Type B pancreatic cell (in vitro differentiated cells): ENCODE data around the gene MCC. TPM values are rescaled to one million over a fixed set of nuclear protein-coding genes. Genes with fewer than 3 reads are reported as not detected.

ENCODE experiments used
- DNase-seq: peaks from one replicate; pipeline ENCODE4 v3.0.0; 2021; ENCODE audit warnings: mixed read lengths; ENCODE audit not compliant: unreplicated experiment; ENCODE audit errors: extremely low spot score
- H3K27ac Mint-ChIP-seq: 2 replicates; pipeline ENCODE4 v1.8.0; 2021; ENCODE audit warnings: mild to moderate bottlenecking, mixed read lengths
- H3K27me3 Mint-ChIP-seq: 2 replicates; pipeline ENCODE4 v1.8.0; 2021; ENCODE audit warnings: mixed read lengths
- H3K36me3 Mint-ChIP-seq: 2 replicates; pipeline ENCODE4 v1.8.0; 2021; ENCODE audit warnings: mixed read lengths
- H3K4me1 Mint-ChIP-seq: one replicate; pipeline ENCODE4 v1.8.0; 2021; ENCODE audit warnings: mixed read lengths; ENCODE audit not compliant: unreplicated experiment
- H3K4me3 Mint-ChIP-seq: 2 replicates; pipeline ENCODE4 v1.8.0; 2021; ENCODE audit warnings: mild to moderate bottlenecking, mixed read lengths
- H3K9me3 Mint-ChIP-seq: 2 replicates; pipeline ENCODE4 v1.8.0; 2021; ENCODE audit warnings: mixed read lengths
- total RNA-seq: library from RNA; stranded (reverse); gene quantifications from 2 replicates; pipeline ENCODE4 v1.2.1, GENCODE V29; 2021; ENCODE audit warnings: low replicate concordance
- TF ChIP-seq, protein P1 (sequence below): fragments of 200-600 bp; sonication (generic); conservative IDR thresholded peaks from 2 replicates; pipeline ENCODE4 v1.5.0; 2021; ENCODE audit warnings: antibody characterized with exemption, mild to moderate bottlenecking

MCC gene
- total RNA-seq, 1 donor from 2014 or later, result 24.0 TPM

DNA sequence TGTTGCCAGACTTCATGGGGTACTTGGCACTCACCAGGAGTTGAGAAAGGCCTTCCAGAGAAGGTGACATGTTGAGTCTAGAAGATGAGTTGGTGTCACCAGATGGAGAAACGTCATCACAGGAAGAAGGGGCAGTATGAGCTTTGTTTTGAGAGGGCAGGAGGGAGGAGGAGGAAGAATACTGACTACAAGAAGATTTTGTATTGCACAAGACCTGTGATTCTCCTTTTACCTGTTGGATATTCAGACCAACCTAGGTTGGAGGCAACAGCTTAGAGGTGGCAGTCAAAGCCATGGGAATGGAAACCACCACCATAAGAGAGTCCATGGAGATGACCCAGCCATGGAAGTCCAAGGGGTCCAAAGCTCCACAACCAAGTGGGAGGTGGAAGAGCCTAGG, 207.7 kb downstream of the MCC start:
- peaks cover 23% of the 10 kb centered on the region for H3K4me1 Mint-ChIP-seq

DNA sequence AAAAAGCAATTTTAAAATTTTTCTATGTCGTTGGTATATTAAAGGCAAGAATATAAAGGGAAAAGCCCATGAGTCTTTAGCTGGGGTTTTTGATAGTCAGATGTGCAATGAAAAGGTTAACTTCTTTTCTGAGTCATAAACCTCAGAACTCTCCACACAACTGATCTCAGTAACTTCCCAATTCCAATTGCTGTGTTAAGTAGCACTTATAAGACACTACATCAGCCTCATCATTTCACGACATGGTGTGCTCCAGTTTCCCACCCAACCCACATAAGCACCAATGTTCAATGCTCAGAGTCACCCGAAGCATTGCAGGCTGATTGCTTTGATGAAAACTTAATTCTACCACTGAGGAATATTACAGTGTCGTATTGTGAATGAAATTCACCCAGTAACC, 209.3 kb downstream of the MCC start:
- H3K27ac Mint-ChIP-seq, result no peak overlapping the region
- no peak for DNase-seq
- TF ChIP-seq, protein P1, sequence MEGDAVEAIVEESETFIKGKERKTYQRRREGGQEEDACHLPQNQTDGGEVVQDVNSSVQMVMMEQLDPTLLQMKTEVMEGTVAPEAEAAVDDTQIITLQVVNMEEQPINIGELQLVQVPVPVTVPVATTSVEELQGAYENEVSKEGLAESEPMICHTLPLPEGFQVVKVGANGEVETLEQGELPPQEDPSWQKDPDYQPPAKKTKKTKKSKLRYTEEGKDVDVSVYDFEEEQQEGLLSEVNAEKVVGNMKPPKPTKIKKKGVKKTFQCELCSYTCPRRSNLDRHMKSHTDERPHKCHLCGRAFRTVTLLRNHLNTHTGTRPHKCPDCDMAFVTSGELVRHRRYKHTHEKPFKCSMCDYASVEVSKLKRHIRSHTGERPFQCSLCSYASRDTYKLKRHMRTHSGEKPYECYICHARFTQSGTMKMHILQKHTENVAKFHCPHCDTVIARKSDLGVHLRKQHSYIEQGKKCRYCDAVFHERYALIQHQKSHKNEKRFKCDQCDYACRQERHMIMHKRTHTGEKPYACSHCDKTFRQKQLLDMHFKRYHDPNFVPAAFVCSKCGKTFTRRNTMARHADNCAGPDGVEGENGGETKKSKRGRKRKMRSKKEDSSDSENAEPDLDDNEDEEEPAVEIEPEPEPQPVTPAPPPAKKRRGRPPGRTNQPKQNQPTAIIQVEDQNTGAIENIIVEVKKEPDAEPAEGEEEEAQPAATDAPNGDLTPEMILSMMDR, result no peak
- H3K4me3 Mint-ChIP-seq, result no peak overlapping the region
- H3K27me3 Mint-ChIP-seq, result no peaks in the 10 kb centered on the region
- peaks cover 39% of the 10 kb centered on the region for H3K4me1 Mint-ChIP-seq
- H3K9me3 Mint-ChIP-seq, result no peaks in the 10 kb centered on the region
- no peaks in the 10 kb centered on the region for H3K36me3 Mint-ChIP-seq

More for the DNA sequence above, 207.7 kb downstream of the MCC start:
- no peak overlapping the region for H3K4me3 Mint-ChIP-seq
- H3K9me3 Mint-ChIP-seq, result no peaks in the 10 kb centered on the region
- TF ChIP-seq, protein P1, result no peak
- DNase-seq, result no peak
- H3K27ac Mint-ChIP-seq, result no peak overlapping the region
- H3K36me3 Mint-ChIP-seq, result peaks cover 2% of the 10 kb centered on the region
- no peaks in the 10 kb centered on the region for H3K27me3 Mint-ChIP-seq

DNA sequence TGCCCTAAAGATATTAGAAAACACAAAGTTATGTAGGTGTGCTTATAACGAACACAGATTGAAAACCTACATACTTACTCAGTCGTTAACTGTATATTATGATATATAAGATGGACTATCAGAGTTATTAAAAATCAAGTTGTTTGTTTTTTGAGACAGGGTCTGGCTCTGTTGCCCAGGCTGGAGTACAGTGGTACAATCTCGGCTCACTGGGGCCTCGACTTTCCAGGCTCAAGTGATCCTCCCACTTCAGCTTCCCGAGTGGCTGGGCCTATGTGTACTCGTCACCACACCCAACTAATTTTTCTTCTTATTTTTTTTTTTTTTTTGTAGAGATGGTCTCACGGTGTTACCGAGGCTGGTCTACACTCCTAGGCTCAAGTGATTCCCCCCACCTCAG, 211.8 kb downstream of the MCC start:
- Mint-ChIP-seq H3K27me3 (no peaks in the 10 kb centered on the region), H3K36me3 (no peaks in the 10 kb centered on the region), H3K4me1 (peaks cover 32% of the 10 kb centered on the region)

DNA sequence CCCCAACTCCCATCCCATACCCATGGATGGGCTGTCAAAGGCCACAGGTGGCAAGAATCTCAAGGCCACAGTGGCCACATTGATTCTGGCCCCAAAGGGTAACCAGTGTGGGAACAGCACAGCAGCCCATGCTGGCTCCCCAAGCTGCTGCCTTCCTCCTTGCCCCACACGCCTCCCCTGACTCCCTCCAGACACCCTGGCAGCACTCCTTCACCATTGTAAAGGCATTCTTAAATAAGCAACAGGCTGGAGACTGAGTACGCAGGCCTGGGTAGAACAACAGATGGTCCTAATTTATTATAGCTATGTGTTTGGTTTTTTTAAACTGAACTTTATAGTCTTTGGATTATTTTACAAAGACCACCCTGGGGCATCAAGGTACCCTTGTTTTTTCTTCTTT, 212.3 kb downstream of the MCC start:
- H3K4me3 Mint-ChIP-seq, result peak overlapping the region; percentile 0
- no peaks in the 10 kb centered on the region for H3K36me3 Mint-ChIP-seq
- peaks cover 35% of the 10 kb centered on the region for H3K4me1 Mint-ChIP-seq
- no peaks in the 10 kb centered on the region for H3K27me3 Mint-ChIP-seq
- TF ChIP-seq, protein P1, result no peak
- DNase-seq, result no peak
- H3K9me3 Mint-ChIP-seq, result no peaks in the 10 kb centered on the region
- no peak overlapping the region for H3K27ac Mint-ChIP-seq

More for the DNA sequence above, 211.8 kb downstream of the MCC start:
- DNase-seq, result no peak
- Mint-ChIP-seq H3K4me3 (peak overlapping the region; percentile 0), H3K9me3 (no peaks in the 10 kb centered on the region), H3K27ac (no peak overlapping the region)
- TF ChIP-seq, protein P1, result no peak

DNA sequence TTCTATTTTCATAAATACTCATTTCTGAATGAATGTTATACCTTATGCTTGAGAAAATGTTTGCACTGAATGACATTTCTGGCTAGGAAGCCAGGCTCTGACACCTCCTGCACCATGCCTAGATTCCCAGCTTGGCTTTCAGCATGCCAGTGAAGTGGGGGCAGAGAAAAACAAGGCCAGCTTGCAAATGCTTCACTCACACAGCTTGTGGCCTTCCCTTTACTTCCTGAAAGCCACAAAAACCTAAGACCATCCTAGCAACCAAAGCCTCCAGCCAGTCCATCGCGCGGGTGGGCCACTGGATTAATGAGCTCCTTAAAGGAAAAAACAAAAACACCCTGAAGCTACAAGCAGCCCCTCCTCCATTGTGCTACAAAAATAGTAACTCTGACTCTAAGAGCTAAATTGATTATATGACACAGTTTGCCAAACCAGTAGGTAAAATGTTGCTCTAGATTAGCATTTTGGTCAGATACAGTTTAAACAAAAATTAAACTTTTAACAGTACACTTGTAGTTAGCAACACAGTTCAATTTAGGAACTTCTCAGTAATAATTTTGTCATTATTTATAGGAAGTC, 213.3 kb downstream of the MCC start:
- Mint-ChIP-seq H3K27ac (no peak overlapping the region), H3K4me1 (peaks cover 39% of the 10 kb centered on the region), H3K4me3 (no peak overlapping the region), H3K36me3 (no peaks in the 10 kb centered on the region), H3K9me3 (no peaks in the 10 kb centered on the region), H3K27me3 (no peaks in the 10 kb centered on the region)
- TF ChIP-seq, protein P1, result no peak
- no peak for DNase-seq

DNA sequence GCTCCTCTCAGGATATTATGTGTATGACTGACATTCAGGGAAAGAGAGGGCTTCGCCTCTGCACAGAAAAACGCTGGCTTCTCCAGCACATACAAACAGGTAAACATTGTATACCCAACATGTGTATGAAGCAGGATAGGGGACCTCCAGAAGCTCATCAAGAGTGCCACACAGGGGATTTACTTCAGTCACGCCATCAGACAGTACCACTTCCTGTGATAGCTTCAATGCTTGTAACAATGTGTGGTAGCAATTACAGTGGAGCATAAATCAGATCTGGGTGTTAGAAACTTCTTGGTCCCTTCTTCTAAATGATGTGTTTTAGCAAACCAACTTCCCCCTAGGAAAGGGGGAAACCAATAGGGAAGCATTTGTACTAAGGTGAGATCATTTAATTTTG, 214.3 kb downstream of the MCC start:
- DNase-seq, result no peak
- no peak overlapping the region for H3K4me3 Mint-ChIP-seq
- H3K9me3 Mint-ChIP-seq, result no peaks in the 10 kb centered on the region
- H3K4me1 Mint-ChIP-seq, result peaks cover 48% of the 10 kb centered on the region
- H3K27ac Mint-ChIP-seq, result no peak overlapping the region
- TF ChIP-seq, protein P1, result no peak
- H3K36me3 Mint-ChIP-seq, result no peaks in the 10 kb centered on the region
- no peaks in the 10 kb centered on the region for H3K27me3 Mint-ChIP-seq
